Midbrain (tissue), 1 donor: ENCODE measurements around the gene FXYD2.
A peak's percentile ranks its signal among the peaks of the same experiment; 100 is the strongest.
"Not testable (repeated sequence)": the region's sequence is repeated elsewhere in the genome, so short reads cannot be mapped to it uniquely, and the experiment has no call there.

Experiments used
- DNase-seq: peaks from one replicate; lab custom pipeline; 2025; lab: John Stamatoyannopoulos, UW

The FXYD2 gene

GRCh38 chr11:117824571-117825537 lies at the start of gene FXYD2:
FXYD2 (minus strand) TSS chr11:117824744; CDS start chr11:117824678, 66 bp downstream.
- no peak for DNase-seq

- no peak for DNase-seq
Measured at GRCh38 chr11:117873828-117874125, 49.2 kb upstream of the FXYD2 start.

GRCh38 chr11:117872975-117873827 lies 48.7 kb upstream of the FXYD2 start:
- DNase-seq: no peak

- no peak for DNase-seq
Measured at GRCh38 chr11:117872420-117872961, 47.9 kb upstream of the FXYD2 start.

GRCh38 chr11:117871784-117872183 lies 47.2 kb upstream of the FXYD2 start:
- DNase-seq: no peak

GRCh38 chr11:117871160-117871559 lies 46.6 kb upstream of the FXYD2 start:
- no peak for DNase-seq

- DNase-seq: peak; percentile 50
Measured at GRCh38 chr11:117870103-117870952, 45.8 kb upstream of the FXYD2 start.

GRCh38 chr11:117869604-117870003 lies 45.1 kb upstream of the FXYD2 start:
- no peak for DNase-seq

- no peak for DNase-seq
Measured at GRCh38 chr11:117868815-117869561, 44.4 kb upstream of the FXYD2 start.

GRCh38 chr11:117868088-117868487 lies 43.5 kb upstream of the FXYD2 start:
- no peak for DNase-seq

GRCh38 chr11:117866526-117866925 lies 42.0 kb upstream of the FXYD2 start:
- peak; percentile 63 for DNase-seq

- DNase-seq: not testable (repeated sequence)
Measured at GRCh38 chr11:117865546-117865945, 41.0 kb upstream of the FXYD2 start.

GRCh38 chr11:117863383-117863782 lies 38.8 kb upstream of the FXYD2 start:
- DNase-seq: no peak

- DNase-seq: no peak
Measured at GRCh38 chr11:117862753-117863152, 38.2 kb upstream of the FXYD2 start.

- DNase-seq: no peak
Measured at GRCh38 chr11:117862019-117862725, 37.6 kb upstream of the FXYD2 start.

- no peak for DNase-seq
Measured at GRCh38 chr11:117861151-117862018, 36.8 kb upstream of the FXYD2 start.

- no peak for DNase-seq
Measured at GRCh38 chr11:117860139-117860538, 35.6 kb upstream of the FXYD2 start.

- no peak for DNase-seq
Measured at GRCh38 chr11:117859488-117860112, 35.1 kb upstream of the FXYD2 start.

GRCh38 chr11:117859061-117859460 lies 34.5 kb upstream of the FXYD2 start:
- DNase-seq: no peak
